ENCODE data around the gene CELF2.

GRCh38 chr10:11134411-11134810 is 116.7 kb downstream of the CELF2 start:
- no peak for TF ChIP-seq CTCF (tag by site-specific recombination; IDR thresholded peaks at IDR 0.05)
- no peak for TF ChIP-seq ZNF549 (tag by site-specific recombination; IDR thresholded peaks at IDR 0.05)
- no peak for TF ChIP-seq ZNF610 (tag by site-specific recombination; IDR thresholded peaks at IDR 0.05; ENCODE audit: borderline replicate concordance)
- TF ChIP-seq ZNF514 (tag by site-specific recombination; IDR thresholded peaks at IDR 0.05), result no peak
- TF ChIP-seq REPIN1 (tag by site-specific recombination; IDR thresholded peaks at IDR 0.05; ENCODE audit: low read depth), result no peak
- no peak for TF ChIP-seq ZNF362 (tag by site-specific recombination; IDR thresholded peaks at IDR 0.05)
- TF ChIP-seq ZNF416 (tag by site-specific recombination; IDR thresholded peaks at IDR 0.05), result no peak
- TF ChIP-seq ZIC2 (tag by site-specific recombination; IDR thresholded peaks at IDR 0.05), result no peak
